ENCODE measurements around the gene CHRNB2. TPM values are rescaled to one million over a fixed set of nuclear protein-coding genes. Genes with fewer than 3 reads are reported as not detected.
A peak's percentile ranks its signal among the peaks of the same experiment; 100 is the strongest.

The CHRNB2 gene
- total and polyA plus RNA-seq, 2 donors (not counting 3 experiments of a cell fraction or from before 2014, with no cell fraction given) = not detected

DNA sequence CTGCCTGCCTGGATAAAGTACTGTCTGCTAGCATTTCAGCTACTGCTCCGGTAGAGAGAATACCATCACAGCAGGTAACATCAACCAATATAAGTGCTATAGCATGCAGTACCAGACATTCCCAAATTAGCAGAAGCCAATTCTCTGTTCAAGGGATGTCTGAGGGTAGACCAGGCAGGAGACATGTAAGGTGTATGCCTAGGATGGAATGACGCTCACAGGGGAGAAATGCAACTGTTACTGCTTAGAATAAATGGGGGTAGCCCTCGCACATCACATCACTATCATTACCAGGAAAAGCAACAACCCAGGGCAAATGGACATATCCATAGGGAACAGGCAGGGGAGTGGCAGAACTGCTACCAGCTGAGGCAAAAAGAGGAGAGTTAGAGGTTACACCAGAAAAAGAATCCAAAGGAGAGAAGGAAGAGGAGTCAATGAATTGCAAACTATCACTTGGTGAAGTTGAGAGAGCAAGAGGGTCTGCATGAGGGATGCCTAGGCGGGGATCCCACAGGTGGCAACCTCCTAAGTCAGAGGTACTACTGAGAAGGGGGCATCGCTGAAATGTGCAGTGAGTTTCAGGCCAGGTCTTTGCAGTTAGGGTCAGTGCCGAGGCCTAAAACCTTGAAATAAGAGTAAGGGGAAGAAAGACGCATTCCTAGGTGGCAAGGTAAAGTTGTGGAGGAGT is 10.2 kb upstream of the CHRNB2 start:
- peaks cover 32% of the 10 kb centered on the region for H3K79me2 ChIP-seq (ENCODE audit: control insufficient read depth, insufficient read depth, low read length)
- dilution Hi-C loops (cut with MboI; ENCODE audit: extremely low pct_ligation_motif_present, low sequenced_read_pairs) (no loop called here), intact Hi-C loops (cut with micrococcal nuclease) (loop anchor here (5.0 kb wide), 3 partner anchors 135 to 460 kb away; partner anchors contain the start of gene ZBTB7B)
- DNase-seq (ENCODE audit: low read depth, low spot score) = peak; percentile 22
- H3K4me3 ChIP-seq (replicated peaks in 1 of 3; ENCODE audit: insufficient read depth in 1 of 3, low read depth in 1 of 3, low read length in 3 of 3) = peak overlapping the region; percentile 92
- peaks cover 26% of the 10 kb centered on the region for H3K4me1 ChIP-seq (ENCODE audit: control insufficient read depth, extremely low read depth, insufficient read depth, low read length)
- H3K27me3 ChIP-seq (ENCODE audit: control insufficient read depth in 2 of 2, insufficient read depth in 2 of 2, low read length in 2 of 2) = no peaks in the 10 kb centered on the region
- H3K9me1 ChIP-seq (replicated peaks; ENCODE audit: control insufficient read depth, extremely low read depth, insufficient read depth, low read length) = no peaks in the 10 kb centered on the region
- no peak overlapping the region for H2AFZ ChIP-seq (ENCODE audit: low read depth, low read length)
- FAIRE-seq = peak; percentile 21
- no peaks in the 10 kb centered on the region for H3K9me3 ChIP-seq (replicated peaks; ENCODE audit: control insufficient read depth, insufficient read depth, low read length)
- BruUV-seq (replicated peaks) = no TSS peak
- H3K9ac ChIP-seq (replicated peaks; ENCODE audit: extremely low read depth, insufficient read depth, low read length) = peak overlapping the region; percentile 85
- peaks cover 24 to 30% of the 10 kb centered on the region in 2 experiments for H3K36me3 ChIP-seq (ENCODE audit: control insufficient read depth in 2 of 2, extremely low read depth in 1 of 2, insufficient read depth in 2 of 2, low read length in 2 of 2)
- ChIA-PET POLR2A (no interaction called here), CTCF (interaction anchor here (0.6 to 6.2 kb wide), 5 partner anchors 10 to 958 kb away, joined by 3 to 49 read pairs (median 8); no protein-coding TSS in a partner anchor)
- H4K20me1 ChIP-seq (replicated peaks; ENCODE audit: control insufficient read depth, extremely low read depth, insufficient read depth, low read length) = no peaks in the 10 kb centered on the region
- H3K27ac ChIP-seq (ENCODE audit: insufficient read depth, low read depth, low read length) = peak overlapping the region; percentile 51
- H3K4me2 ChIP-seq (ENCODE audit: insufficient read depth, low read length) = peak overlapping the region; percentile 94
- TF ChIP-seq JUN (IDR thresholded peaks at IDR 0.05; ENCODE audit: borderline replicate concordance, insufficient read depth, insufficient read length, low read depth) (no peak), POLR2AphosphoS5 (IDR thresholded peaks at IDR 0.05; ENCODE audit: insufficient read depth, low read depth, low read length) (no peak), POLR2A (IDR thresholded peaks at IDR 0.05; ENCODE audit: low read depth, low read length) (no peak), EZH2 (IDR thresholded peaks at IDR 0.05; ENCODE audit: borderline replicate concordance, low read depth, low read length, severe bottlenecking) (no peak), FOS (IDR thresholded peaks at IDR 0.05; ENCODE audit: borderline replicate concordance, insufficient read depth, low read length) (no peak), MYC (IDR thresholded peaks at IDR 0.05; ENCODE audit: low read depth, low read length) (no peak), GATA2 (IDR thresholded peaks at IDR 0.05; ENCODE audit: insufficient read depth, insufficient read length, low read depth, low read length) (no peak)
- TF ChIP-seq, protein P1, sequence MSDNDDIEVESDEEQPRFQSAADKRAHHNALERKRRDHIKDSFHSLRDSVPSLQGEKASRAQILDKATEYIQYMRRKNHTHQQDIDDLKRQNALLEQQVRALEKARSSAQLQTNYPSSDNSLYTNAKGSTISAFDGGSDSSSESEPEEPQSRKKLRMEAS (IDR thresholded peaks at IDR 0.05; ENCODE audit: insufficient read depth, insufficient read length) = no peak
- TF ChIP-seq, protein P2, sequence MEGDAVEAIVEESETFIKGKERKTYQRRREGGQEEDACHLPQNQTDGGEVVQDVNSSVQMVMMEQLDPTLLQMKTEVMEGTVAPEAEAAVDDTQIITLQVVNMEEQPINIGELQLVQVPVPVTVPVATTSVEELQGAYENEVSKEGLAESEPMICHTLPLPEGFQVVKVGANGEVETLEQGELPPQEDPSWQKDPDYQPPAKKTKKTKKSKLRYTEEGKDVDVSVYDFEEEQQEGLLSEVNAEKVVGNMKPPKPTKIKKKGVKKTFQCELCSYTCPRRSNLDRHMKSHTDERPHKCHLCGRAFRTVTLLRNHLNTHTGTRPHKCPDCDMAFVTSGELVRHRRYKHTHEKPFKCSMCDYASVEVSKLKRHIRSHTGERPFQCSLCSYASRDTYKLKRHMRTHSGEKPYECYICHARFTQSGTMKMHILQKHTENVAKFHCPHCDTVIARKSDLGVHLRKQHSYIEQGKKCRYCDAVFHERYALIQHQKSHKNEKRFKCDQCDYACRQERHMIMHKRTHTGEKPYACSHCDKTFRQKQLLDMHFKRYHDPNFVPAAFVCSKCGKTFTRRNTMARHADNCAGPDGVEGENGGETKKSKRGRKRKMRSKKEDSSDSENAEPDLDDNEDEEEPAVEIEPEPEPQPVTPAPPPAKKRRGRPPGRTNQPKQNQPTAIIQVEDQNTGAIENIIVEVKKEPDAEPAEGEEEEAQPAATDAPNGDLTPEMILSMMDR (IDR thresholded peaks at IDR 0.05; ENCODE audit: extremely low read depth in 1 of 2, insufficient read depth in 1 of 2, low read depth in 1 of 2, low read length in 2 of 2) = no peak
